A673 (cell line): Measurements from ENCODE around the gene CCL1. TPM values are rescaled to one million over a fixed set of nuclear protein-coding genes. Genes with fewer than 3 reads are reported as not detected.

ENCODE experiments used
- BruUV-seq: library from RNA; stranded (reverse); fragments of 400-500 nt; replicated peaks from 2 replicates; lab custom pipeline; 2021; lab: Mats Ljungman, UMichigan
- CTCF ChIA-PET: fragments of 300-600 bp; sonication (Branson Sonifier 250); formaldehyde crosslinking; loops from one replicate; lab custom pipeline; 2022; ENCODE audit warnings: antibody characterized with exemption; lab: Charles Lee
- POLR2A ChIA-PET: fragments of 300-600 bp; sonication (Branson Sonifier 250); formaldehyde crosslinking; loops from one replicate; lab custom pipeline; 2022; ENCODE audit warnings: antibody characterized with exemption; ENCODE audit not compliant: low non-redundant PET; lab: Charles Lee
- DNase-seq: peaks from one replicate; pipeline ENCODE4 v3.0.0-alpha.2; 2015; ENCODE audit warnings: low spot score
- H3K27ac ChIP-seq: fragments of 200-600 bp; sonication (generic); 2 replicates; pipeline ENCODE4 v1.5.1; 2016; ENCODE audit warnings: mixed run types, low read depth, mild to moderate bottlenecking, mixed read lengths, antibody characterized with exemption, low read length; ENCODE audit not compliant: poor library complexity, severe bottlenecking
- H3K27me3 ChIP-seq: fragments of 200-600 bp; sonication (generic); replicated peaks from 2 replicates; pipeline ENCODE4 v1.6.1; 2017; ENCODE audit warnings: mixed run types, low read depth, mild to moderate bottlenecking, mixed read lengths, antibody characterized with exemption, low read length; ENCODE audit not compliant: insufficient read depth, poor library complexity
- H3K36me3 ChIP-seq: fragments of 200-600 bp; sonication (generic); 2 replicates; pipeline ENCODE4 v1.6.1; 2016; ENCODE audit warnings: mixed run types, mild to moderate bottlenecking, mixed read lengths, antibody characterized with exemption, low read length; ENCODE audit not compliant: insufficient read depth, poor library complexity, severe bottlenecking
- H3K4me1 ChIP-seq: fragments of 200-600 bp; sonication (generic); 2 replicates; pipeline ENCODE4 v1.6.1; 2017; ENCODE audit warnings: mixed run types, mild to moderate bottlenecking, mixed read lengths, antibody characterized with exemption, low read length; ENCODE audit not compliant: insufficient read depth, poor library complexity, severe bottlenecking
- H3K4me3 ChIP-seq: fragments of 200-600 bp; sonication (generic); 2 replicates; pipeline ENCODE4 v1.5.1; 2016; ENCODE audit warnings: low read depth, mixed run types, mild to moderate bottlenecking, mixed read lengths, low read length; ENCODE audit not compliant: poor library complexity, severe bottlenecking
- H3K9me3 ChIP-seq: fragments of 200-600 bp; sonication (generic); 2 replicates; pipeline ENCODE4 v1.6.1; 2016; ENCODE audit warnings: mixed run types, low read depth, mild to moderate bottlenecking, mixed read lengths, antibody characterized with exemption, low read length; ENCODE audit not compliant: poor library complexity, severe bottlenecking
- CTCF ChIP-seq: fragments of 300-800, 200-600 bp; sonication (generic); conservative IDR thresholded peaks from 2 replicates; pipeline ENCODE4 v1.5.1; 2017; ENCODE audit warnings: low read depth, mild to moderate bottlenecking, antibody characterized with exemption, low read length, moderate library complexity, mixed read lengths
- EZH2 ChIP-seq: fragments of 200-600 bp; sonication (generic); IDR thresholded peaks from 2 replicates; pipeline ENCODE4 v1.6.1; 2017; ENCODE audit warnings: borderline replicate concordance, low read depth, mild to moderate bottlenecking, mixed read lengths, antibody characterized with exemption, low read length; ENCODE audit not compliant: poor library complexity, severe bottlenecking
- intact Hi-C: fragments of 100-400 bp; cut with micrococcal nuclease; formaldehyde crosslinking; loops from one replicate; pipeline ENCODE4 v1.10.0; 2022; ENCODE audit not compliant: unreplicated experiment
- total RNA-seq: library from RNA; stranded (reverse); gene quantifications from 2 replicates; pipeline ENCODE4 v1.2.3, GENCODE V29; 2021

The CCL1 gene
- total RNA-seq, 1 experiment from 2014 or later, result not detected

- Histone ChIP-seq H3K9me3 (no peaks in the 10 kb centered on the region), H3K36me3 (no peaks in the 10 kb centered on the region), H3K4me1 (no peaks in the 10 kb centered on the region), H3K27me3 (no peaks in the 10 kb centered on the region), H3K4me3 (no peak overlapping the region), H3K27ac (no peak overlapping the region)
- ChIA-PET CTCF (interaction anchor here (1.4 to 1.7 kb wide), 2 partner anchors 161 to 190 kb away, joined by 7 to 10 read pairs; no protein-coding TSS in a partner anchor), POLR2A (no interaction called here)
- BruUV-seq, result no TSS peak
- DNase-seq, result peak; percentile 58
- intact Hi-C loops, result loop anchor here (1.0 kb wide), 1 partner anchor 161 kb away; no protein-coding TSS in a partner anchor
- TF ChIP-seq EZH2, result no peak
- peak; percentile 83 for TF ChIP-seq CTCF
Observed at GRCh38 chr17:34361478-34362061, 1.5 kb downstream of the CCL1 start.

GRCh38 chr17:34360601-34361270 is 2.3 kb downstream of the CCL1 start:
- H3K27me3 ChIP-seq, result no peaks in the 10 kb centered on the region
- TF ChIP-seq CTCF, result no peak
- TF ChIP-seq EZH2, result no peak
- DNase-seq, result no peak
- ChIA-PET CTCF (interaction anchor here (1.4 to 1.7 kb wide), 2 partner anchors 161 to 189 kb away, joined by 7 to 10 read pairs; no protein-coding TSS in a partner anchor), POLR2A (no interaction called here)
- no peaks in the 10 kb centered on the region for H3K9me3 ChIP-seq
- no peak overlapping the region for H3K4me3 ChIP-seq
- H3K4me1 ChIP-seq, result no peaks in the 10 kb centered on the region
- no peak overlapping the region for H3K27ac ChIP-seq
- BruUV-seq, result no TSS peak
- no peaks in the 10 kb centered on the region for H3K36me3 ChIP-seq
- intact Hi-C loops, result loop anchor here (1.0 kb wide), 1 partner anchor 160 kb away; no protein-coding TSS in a partner anchor

DNA sequence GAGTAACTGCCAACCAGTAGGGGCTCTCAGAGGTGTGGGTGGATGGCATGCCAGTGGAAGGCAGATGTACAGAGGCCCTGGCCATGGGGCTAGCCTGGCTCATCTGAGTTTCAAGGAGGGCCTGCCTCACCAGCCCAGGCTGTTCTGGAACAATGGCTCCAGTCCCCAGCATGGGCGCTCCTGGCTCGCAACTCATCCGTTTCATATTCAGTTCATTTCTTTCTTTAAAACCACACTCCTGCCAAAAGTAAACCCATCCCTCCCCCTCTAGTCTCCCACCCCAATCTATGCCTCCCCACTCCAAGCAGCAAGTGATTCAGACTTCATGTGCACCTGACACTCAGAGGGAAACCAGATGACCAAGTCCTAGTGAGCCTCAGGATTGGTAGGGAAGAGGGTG is 4.4 kb downstream of the CCL1 start:
- no peak for DNase-seq
- Histone ChIP-seq H3K27me3 (no peaks in the 10 kb centered on the region), H3K9me3 (no peaks in the 10 kb centered on the region), H3K4me1 (no peaks in the 10 kb centered on the region), H3K27ac (no peak overlapping the region), H3K36me3 (no peaks in the 10 kb centered on the region), H3K4me3 (no peak overlapping the region)
- ChIA-PET POLR2A (no interaction called here), CTCF (no interaction called here)
- intact Hi-C loops, result no loop called here
- BruUV-seq, result no TSS peak
- no peak for TF ChIP-seq EZH2
- TF ChIP-seq CTCF, result no peak
